GM12878 (cell line): Measurements from ENCODE around the gene NACC1. TPM values are rescaled to one million over a fixed set of nuclear protein-coding genes. Genes with fewer than 3 reads are reported as not detected.
"Not testable (repeated sequence)": the region's sequence is repeated elsewhere in the genome, so short reads cannot be mapped to it uniquely, and the experiment has no call there.

Experiments
- ATAC-seq: fragments of 200-7000 bp; cut with Tn5 transposase; 3 replicates; pipeline ENCODE4 v1.9.1; 2020; ENCODE audit warnings: mild to moderate bottlenecking, moderate library complexity
- BruUV-seq: library from RNA; stranded (reverse); fragments of 400-500 nt; replicated peaks from 2 replicates; lab custom pipeline; 2021; lab: Mats Ljungman, UMichigan
- CTCF ChIA-PET: fragments of 300-600 bp; sonication (Branson Sonifier 250); formaldehyde crosslinking; extraction: SDS; loops from one replicate; lab custom pipeline; 2021; ENCODE audit warnings: inconsistent platforms; lab: Yijun Ruan, JAX
- POLR2A ChIA-PET: fragments of 350-600 bp; formaldehyde crosslinking; extraction: SDS; loops from one replicate; lab custom pipeline; 2021; ENCODE audit warnings: inconsistent platforms; lab: Charles Lee
- RAD21 ChIA-PET: fragments of 300-600 bp; sonication (Branson Sonifier 250); formaldehyde crosslinking; loops from one replicate; lab custom pipeline; 2023; ENCODE audit warnings: antibody characterized with exemption; ENCODE audit not compliant: unreplicated experiment; lab: Charles Lee
- SMC1A ChIA-PET: fragments of 300-600 bp; sonication (Branson Sonifier 250); formaldehyde crosslinking; loops from one replicate; lab custom pipeline; 2023; ENCODE audit not compliant: unreplicated experiment, uncharacterized antibody; lab: Charles Lee
- DNase-seq: peaks from one replicate; pipeline ENCODE4 v3.0.0-alpha.2; 2011; ENCODE audit warnings: low read depth, low spot score
- FAIRE-seq: peaks from 3 replicates; lab custom pipeline; 2011; peaks lifted over from hg19 to GRCh38; lab: Jason Lieb, UNC
- H2AFZ ChIP-seq: 2 replicates; pipeline ENCODE4 v1.6.0; 2011; ENCODE audit warnings: low read depth, low read length, control low read depth; ENCODE audit not compliant: control insufficient read depth
- H3K27ac ChIP-seq: 2 replicates; pipeline ENCODE4 v1.5.1; 2011; ENCODE audit warnings: control low read depth; ENCODE audit not compliant: control insufficient read depth, insufficient read depth
- H3K27me3 ChIP-seq, 2 experiments: replicated peaks in 1 of 2; 2 replicates each; pipeline versions ENCODE4 v1.6.0 to v1.6.1; 2011; ENCODE audit warnings: low read length in 1 of 2; ENCODE audit not compliant: control insufficient read depth in 2 of 2, insufficient read depth in 2 of 2
- H3K36me3 ChIP-seq, 2 experiments: 2 replicates each; pipeline ENCODE4 v1.5.1; 2011; ENCODE audit warnings: low read length in 1 of 2; ENCODE audit not compliant: control insufficient read depth in 2 of 2, insufficient read depth in 2 of 2
- H3K4me1 ChIP-seq: 2 replicates; pipeline ENCODE4 v1.6.1; 2011; ENCODE audit warnings: mild to moderate bottlenecking, low read length, moderate library complexity, mixed read lengths; ENCODE audit not compliant: control insufficient read depth, insufficient read depth
- H3K4me2 ChIP-seq: 2 replicates; pipeline ENCODE4 v1.6.0; 2011; ENCODE audit warnings: control low read depth; ENCODE audit not compliant: control insufficient read depth, insufficient read depth
- H3K4me3 ChIP-seq: fragments of 200-600 bp; sonication (generic); 2 replicates; pipeline ENCODE4 v1.5.1; 2016
- H3K79me2 ChIP-seq: 2 replicates; pipeline ENCODE4 v1.6.0; 2011; ENCODE audit warnings: low read length; ENCODE audit not compliant: control insufficient read depth, insufficient read depth
- H3K9ac ChIP-seq: 2 replicates; pipeline ENCODE4 v1.8.0; 2011; ENCODE audit warnings: low read length, control low read depth, mixed read lengths; ENCODE audit not compliant: control insufficient read depth, insufficient read depth
- H3K9me3 ChIP-seq: replicated peaks from 3 replicates; pipeline ENCODE4 v1.5.1; 2011; ENCODE audit warnings: mild to moderate bottlenecking, low read length; ENCODE audit not compliant: control insufficient read depth, insufficient read depth
- H4K20me1 ChIP-seq: 2 replicates; pipeline ENCODE4 v1.6.0; 2011; ENCODE audit not compliant: control insufficient read depth, insufficient read depth
- NFYB ChIP-seq: IDR thresholded peaks from 2 replicates; pipeline ENCODE4 v1.6.1; 2011; ENCODE audit warnings: low read depth, mild to moderate bottlenecking, low read length, improper control_type of control experiment, moderate library complexity; ENCODE audit not compliant: insufficient read depth
- WGBS: methylation state at CpG from one replicate; pipeline ENCODE4 v1.1.6; 2016; ENCODE audit warnings: low lambda C conversion rate; ENCODE audit not compliant: insufficient replicate concordance, insufficient coverage; ENCODE audit errors: missing lambda C conversion rate; 5-methylcytosine and 5-hydroxymethylcytosine counted together
- in situ Hi-C: fragments of 300-500 bp; cut with MboI; formaldehyde crosslinking; loops from 9 replicates; pipeline ENCODE4 v1.14.3; 2018; ENCODE audit warnings: mixed read lengths
- intact Hi-C: fragments of 100-400 bp; cut with micrococcal nuclease; formaldehyde crosslinking; loops from one replicate; pipeline ENCODE4 v1.14.2; 2022; ENCODE audit not compliant: unreplicated experiment
- polyA plus RNA-seq, 11 experiments: library from polyadenylated mRNA; depleted of rRNA in 4 of 11; unstranded in 6 of 11; stranded (reverse) in 5 of 11; fragments of >200 nt; fragmentation: Nextera tagmentation in 4 of 11; fragmentation: Illumina TruSeq in 1 of 11; extraction: Ambion mirVana in 4 of 11; extraction: Trizol in 1 of 11; gene quantifications; 1 replicate in 1 of 11; 2 replicates in 10 of 11; pipeline versions ENCODE4 v1.2.1 to v1.2.3, GENCODE V29; 2011 to 2016; ENCODE audit warnings: inconsistent platforms in 2 of 11, missing spikeins in 2 of 11, low read depth in 1 of 11
- total RNA-seq, 4 experiments: library from RNA; depleted of rRNA in 3 of 4; stranded (reverse); fragments of >200 nt in 3 of 4; fragmentation: Illumina TruSeq in 1 of 4; extraction: Trizol in 1 of 4; gene quantifications; 2 replicates each; pipeline versions ENCODE4 v1.2.1 to v1.2.3, GENCODE V29; 2013 to 2021

NACC1 gene
- total and polyA plus RNA-seq, 10 of the 15 experiments (the other 5 are each of a cell fraction or from before 2014, with no cell fraction given), result 0.18 to 120 (median 19.2) TPM

DNA sequence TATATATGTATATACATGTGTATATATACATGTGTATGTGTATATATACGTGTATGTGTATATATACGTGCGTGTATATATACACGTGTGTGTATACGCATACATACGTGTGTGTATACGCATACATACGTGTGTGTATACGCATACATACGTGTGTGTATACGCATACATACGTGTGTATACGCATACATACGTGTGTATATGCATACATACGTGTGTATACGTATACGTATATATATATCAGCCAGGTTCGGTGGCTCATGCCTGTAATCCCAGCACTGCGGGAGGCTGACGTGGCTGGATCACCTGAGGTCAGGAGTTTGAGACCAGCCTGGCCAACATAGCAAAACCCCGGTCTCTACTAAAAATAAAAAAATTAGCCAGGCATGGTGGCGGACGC is 66.9 kb downstream of the NACC1 start:
- RAD21 ChIA-PET, SMC1A ChIA-PET, H4K20me1 ChIP-seq, intact Hi-C loops, H3K9ac ChIP-seq, H3K9me3 ChIP-seq, DNase-seq, H2AFZ ChIP-seq, H3K36me3 ChIP-seq, H3K27ac ChIP-seq, H3K27me3 ChIP-seq, POLR2A ChIA-PET, FAIRE-seq, BruUV-seq, H3K79me2 ChIP-seq, ATAC-seq, in situ Hi-C loops, CTCF ChIA-PET, H3K4me3 ChIP-seq, H3K4me2 ChIP-seq: not testable (repeated sequence)
- peaks cover 18% of the 10 kb centered on the region for H3K4me1 ChIP-seq
- 92% methylated on average over 23 of the region's 23 CpGs for WGBS

DNA sequence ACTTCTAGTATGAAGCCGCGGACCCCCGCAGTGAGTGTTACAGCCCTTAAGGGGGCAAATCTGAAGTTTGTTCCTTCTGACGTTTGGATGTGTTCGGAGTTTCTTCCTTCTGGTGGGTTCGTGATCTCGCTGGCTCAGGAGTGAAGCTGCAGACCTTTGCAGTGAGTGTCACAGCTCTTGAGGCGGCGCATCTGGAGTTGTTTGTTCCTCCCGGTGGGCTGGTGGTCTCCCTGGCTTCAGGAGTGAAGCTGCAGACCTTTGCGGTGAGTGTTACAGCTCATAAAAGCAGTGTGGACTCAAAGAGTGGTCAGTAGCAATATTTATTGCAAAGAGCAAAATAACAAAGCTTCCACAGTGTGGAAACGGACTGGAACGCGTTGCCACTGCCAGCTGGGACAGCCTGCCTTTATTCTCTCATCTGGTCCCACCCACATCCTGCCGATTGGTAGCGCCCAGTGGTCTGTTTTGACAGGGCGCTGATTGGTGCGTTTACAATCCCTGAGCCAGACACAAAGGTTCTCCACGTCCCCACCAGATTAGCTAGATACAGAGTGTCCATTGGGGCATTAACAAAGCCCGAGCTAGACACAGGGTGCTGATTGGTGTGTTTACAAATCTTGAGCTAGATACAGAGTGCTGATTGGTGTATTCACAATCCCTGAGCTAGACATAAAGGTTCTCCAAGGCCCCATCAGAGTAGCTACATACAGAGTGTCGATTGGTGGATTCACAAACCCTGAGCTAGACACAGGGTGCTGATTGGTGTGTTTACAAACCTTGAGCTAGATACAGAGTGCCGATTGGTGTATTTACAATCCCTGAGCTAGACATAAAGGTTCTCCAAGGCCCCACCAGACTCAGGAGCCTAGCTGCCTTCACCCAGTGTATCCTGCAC is 67.9 kb downstream of the NACC1 start:
- H3K9ac ChIP-seq, DNase-seq, H3K27me3 ChIP-seq, in situ Hi-C loops, H2AFZ ChIP-seq, H3K9me3 ChIP-seq, H3K4me3 ChIP-seq, POLR2A ChIA-PET, BruUV-seq, intact Hi-C loops, H3K4me2 ChIP-seq, FAIRE-seq, H3K36me3 ChIP-seq, H3K27ac ChIP-seq, H3K79me2 ChIP-seq, ATAC-seq, H4K20me1 ChIP-seq: not testable (repeated sequence)
- peak; percentile 54; the same call in 1 of the 2 replicates for TF ChIP-seq NFYB
- WGBS, result 89% methylated on average over 22 of the region's 22 CpGs
- RAD21 ChIA-PET, result interaction anchor here (1.2 kb wide), 1 partner anchor 31 kb away, joined by 3 read pairs; no protein-coding TSS in a partner anchor
- SMC1A ChIA-PET, result interaction anchor here (0.6 to 1.1 kb wide), 2 partner anchors 9 to 63 kb away, joined by 3 read pairs; no protein-coding TSS in a partner anchor
- H3K4me1 ChIP-seq, result peaks cover 15% of the 10 kb centered on the region
- CTCF ChIA-PET, result interaction anchor here (0.7 to 1.0 kb wide), 2 partner anchors 9 to 243 kb away, joined by 4 read pairs; no protein-coding TSS in a partner anchor

- ATAC-seq, H3K4me3 ChIP-seq, H4K20me1 ChIP-seq, H3K9ac ChIP-seq, H3K27me3 ChIP-seq, H3K27ac ChIP-seq, intact Hi-C loops, H2AFZ ChIP-seq, BruUV-seq, H3K4me2 ChIP-seq, FAIRE-seq, POLR2A ChIA-PET, H3K36me3 ChIP-seq, in situ Hi-C loops, H3K79me2 ChIP-seq, H3K9me3 ChIP-seq, DNase-seq: not testable (repeated sequence)
- WGBS, result 97% methylated on average over 19 of the region's 38 CpGs
- H3K4me1 ChIP-seq, result peaks cover 11% of the 10 kb centered on the region
- ChIA-PET SMC1A (interaction anchor here (0.6 kb wide), 1 partner anchor 64 kb away, joined by 3 read pairs; no protein-coding TSS in a partner anchor), CTCF (interaction anchor here (1.0 kb wide), 1 partner anchor 242 kb away, joined by 4 read pairs; no protein-coding TSS in a partner anchor), RAD21 (interaction anchor here (1.2 kb wide), 1 partner anchor 31 kb away, joined by 3 read pairs; no protein-coding TSS in a partner anchor)
Measured at GRCh38 chr19:13186688-13187087, 68.6 kb downstream of the NACC1 start.
